ENCODE measurements around the gene ANKRD40. TPM values are rescaled to one million over a fixed set of nuclear protein-coding genes. Genes with fewer than 3 reads are reported as not detected.

Gene ANKRD40
- total and polyA plus RNA-seq, 10 donors = 6.8 to 54.6 (median 41.0) TPM

DNA sequence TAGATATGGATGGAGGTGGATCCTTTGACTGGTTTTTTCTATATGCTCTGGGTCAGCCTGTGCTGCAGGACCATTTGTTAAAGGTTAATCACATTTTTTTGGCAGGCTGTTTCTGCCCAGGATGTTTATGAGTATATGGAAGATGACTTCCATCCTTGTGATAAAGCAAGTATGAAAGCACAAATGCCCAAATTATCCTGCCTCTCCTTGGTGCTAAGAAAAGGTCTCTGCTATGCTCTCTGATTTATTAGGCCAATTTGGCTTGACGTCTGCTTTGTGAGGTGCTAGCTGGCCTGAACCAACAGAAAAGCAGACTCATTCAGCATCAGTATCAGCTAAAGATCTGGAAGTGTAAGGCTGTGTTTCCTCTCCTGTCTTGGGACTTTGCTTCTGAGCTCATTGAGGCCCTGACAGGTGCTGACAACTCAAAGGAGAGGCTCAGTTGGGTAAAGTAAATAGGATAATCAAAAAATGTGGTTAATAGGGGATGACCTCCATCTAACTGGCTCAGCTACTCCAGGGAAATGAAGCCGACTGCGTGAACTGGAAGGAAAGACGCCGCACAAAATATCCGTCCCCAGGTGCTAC, 15.2 kb downstream of the ANKRD40 start:
- intact Hi-C loops (cut with DNase I; ENCODE audit: low total_unique reads) = no loop called here
- TF ChIP-seq CTCF (IDR thresholded peaks at IDR 0.05 in 8 of 11, conservative IDR thresholded peaks at IDR 0.05 in 3 of 11) (no peak), POLR2A (IDR thresholded peaks at IDR 0.05) (no peak), POLR2AphosphoS5 (IDR thresholded peaks at IDR 0.05) (no peak)
- no peaks in the 10 kb centered on the region for H3K9me3 ChIP-seq
- no peak overlapping the region for H3K27ac ChIP-seq
- H3K36me3 ChIP-seq = peaks cover 7 to 61% (median 51%) of the 10 kb centered on the region in 6 donors
- no peak overlapping the region for H3K4me3 ChIP-seq
- H3K4me1 ChIP-seq = peaks cover 0 to 16% (median 8%) of the 10 kb centered on the region in 6 donors
- no peaks in the 10 kb centered on the region for H3K27me3 ChIP-seq (replicated peaks in 1 of 7)
- WGBS, 5 donors = 92 to 97% (median 94%) methylated on average over 6 of the region's 6 CpGs
- DNase-seq = no peak

DNA sequence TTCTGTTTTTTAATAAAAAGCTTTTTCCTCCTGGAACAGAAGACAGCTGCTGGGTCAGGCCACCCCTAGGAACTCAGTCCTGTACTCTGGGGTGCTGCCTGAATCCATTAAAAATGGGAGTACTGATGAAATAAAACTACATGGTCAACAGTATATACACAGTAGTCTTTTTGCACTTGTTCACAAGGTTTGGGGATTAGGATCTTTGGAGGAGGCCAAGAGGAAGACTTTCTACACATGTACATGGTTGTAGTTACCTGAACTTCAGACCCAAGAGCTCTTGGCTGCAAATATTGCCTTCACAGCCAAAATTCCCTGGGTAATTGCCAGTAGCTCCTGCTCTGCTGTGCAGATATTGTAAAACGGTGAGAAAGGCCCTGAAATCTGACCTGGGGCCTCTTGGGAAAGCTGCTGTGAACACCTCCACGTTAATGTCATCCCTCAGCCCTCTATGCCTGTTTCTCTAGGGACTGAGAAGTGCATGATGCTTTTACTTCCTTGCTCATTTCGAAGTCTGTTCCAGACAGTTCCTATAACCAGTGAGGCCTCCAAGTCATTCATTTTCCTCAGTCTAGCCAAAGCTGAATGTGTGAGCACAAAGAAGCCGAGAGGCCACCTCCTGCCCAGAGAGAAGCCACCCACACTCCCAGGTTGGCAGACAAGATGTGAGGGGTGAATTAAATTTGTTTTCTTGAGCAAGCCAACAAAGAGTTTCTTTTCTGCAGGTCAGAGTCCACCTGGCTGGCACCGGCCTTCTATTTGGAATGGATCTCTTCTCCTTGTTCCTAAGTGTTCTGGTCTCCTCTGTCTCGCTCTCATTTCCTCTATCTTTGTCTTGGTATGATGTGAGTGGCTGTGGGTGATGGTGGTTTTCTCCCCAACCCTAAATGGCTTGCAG, 15.9 kb downstream of the ANKRD40 start:
- DNase-seq = no peak
- H3K36me3 ChIP-seq = peaks cover 7 to 54% (median 43%) of the 10 kb centered on the region in 6 donors
- H3K27me3 ChIP-seq (replicated peaks in 1 of 7) = no peaks in the 10 kb centered on the region
- TF ChIP-seq CTCF (IDR thresholded peaks at IDR 0.05 in 8 of 11, conservative IDR thresholded peaks at IDR 0.05 in 3 of 11) (no peak), POLR2AphosphoS5 (IDR thresholded peaks at IDR 0.05) (no peak), POLR2A (IDR thresholded peaks at IDR 0.05) (no peak)
- H3K9me3 ChIP-seq = no peaks in the 10 kb centered on the region
- peaks cover 0 to 15% (median 8%) of the 10 kb centered on the region in 6 donors for H3K4me1 ChIP-seq
- intact Hi-C loops (cut with DNase I; ENCODE audit: low total_unique reads) = no loop called here
- H3K4me3 ChIP-seq = no peak overlapping the region
- no peak overlapping the region for H3K27ac ChIP-seq
- 83 to 94% (median 84%) methylated on average over 6 of the region's 6 CpGs for WGBS, 5 donors

- H3K4me1 ChIP-seq = peaks cover 0 to 21% (median 7%) of the 10 kb centered on the region in 6 donors
- intact Hi-C loops (cut with DNase I; ENCODE audit: low total_unique reads) = no loop called here
- 63 to 77% (median 73%) methylated on average over 9 of the region's 9 CpGs for WGBS, 5 donors
These were observed 16.7 kb downstream of the ANKRD40 start for GRCh38 chr17:50690887-50691549.

More at GRCh38 chr17:50690887-50691549, 16.7 kb downstream of the ANKRD40 start:
- TF ChIP-seq POLR2A (IDR thresholded peaks at IDR 0.05) (no peak), CTCF (IDR thresholded peaks at IDR 0.05 in 8 of 11, conservative IDR thresholded peaks at IDR 0.05 in 3 of 11) (no peak), POLR2AphosphoS5 (IDR thresholded peaks at IDR 0.05) (no peak)
- DNase-seq = no peak
- H3K36me3 ChIP-seq = peaks cover 4 to 46% (median 35%) of the 10 kb centered on the region in 6 donors
- no peaks in the 10 kb centered on the region for H3K9me3 ChIP-seq
- no peak overlapping the region for H3K4me3 ChIP-seq
- no peak overlapping the region for H3K27ac ChIP-seq
- no peaks in the 10 kb centered on the region for H3K27me3 ChIP-seq (replicated peaks in 1 of 7)
